H9 (cell line): ENCODE data around the gene PPP1CC. TPM values are rescaled to one million over a fixed set of nuclear protein-coding genes. Genes with fewer than 3 reads are reported as not detected.

Source experiments
- DNase-seq: peaks from one replicate; pipeline ENCODE4 v3.0.0-alpha.2; 2017
- H2AFZ ChIP-seq: one replicate; pipeline ENCODE4 v1.6.1; 2013; ENCODE audit warnings: mild to moderate bottlenecking, low read length, control low read depth, moderate library complexity
- H2AK5ac ChIP-seq: 2 replicates; pipeline ENCODE4 v1.6.1; 2013; ENCODE audit warnings: low read length, control low read depth, mixed read lengths; ENCODE audit not compliant: insufficient read length
- H2BK120ac ChIP-seq: one replicate; pipeline ENCODE4 v1.6.1; 2013; ENCODE audit warnings: low read depth, mild to moderate bottlenecking, low read length, control low read depth, inconsistent platforms; ENCODE audit not compliant: poor library complexity, severe bottlenecking
- H2BK12ac ChIP-seq: 2 replicates; pipeline ENCODE4 v1.6.1; 2013; ENCODE audit warnings: low read length, control low read depth, mixed read lengths, low read depth; ENCODE audit not compliant: insufficient read length
- H2BK15ac ChIP-seq: 2 replicates; pipeline ENCODE4 v1.6.1; 2013; ENCODE audit warnings: low read depth, low read length, control low read depth
- H2BK20ac ChIP-seq: one replicate; pipeline ENCODE4 v1.6.1; 2013; ENCODE audit warnings: low read depth, mild to moderate bottlenecking, low read length, control low read depth, inconsistent platforms; ENCODE audit not compliant: poor library complexity, severe bottlenecking
- H2BK5ac ChIP-seq: 2 replicates; pipeline ENCODE4 v1.6.1; 2013; ENCODE audit warnings: low read length, control low read depth, mixed read lengths; ENCODE audit not compliant: insufficient read length
- H3K14ac ChIP-seq: 2 replicates; pipeline ENCODE4 v1.6.1; 2013; ENCODE audit warnings: low read length, control low read depth; ENCODE audit not compliant: insufficient read depth
- H3K18ac ChIP-seq: 2 replicates; pipeline ENCODE4 v1.6.1; 2013; ENCODE audit warnings: low read depth, mild to moderate bottlenecking, mixed read lengths, low read length, control low read depth; ENCODE audit not compliant: insufficient read length
- H3K23ac ChIP-seq: 2 replicates; pipeline ENCODE4 v1.6.1; 2013; ENCODE audit warnings: low read length, control low read depth, mixed read lengths, low read depth; ENCODE audit not compliant: insufficient read length
- H3K23me2 ChIP-seq: 2 replicates; pipeline ENCODE4 v1.6.1; 2013; ENCODE audit warnings: low read depth, mild to moderate bottlenecking, mixed read lengths, low read length, control low read depth; ENCODE audit not compliant: insufficient read length, poor library complexity, severe bottlenecking
- H3K27ac ChIP-seq: 2 replicates; pipeline ENCODE4 v1.5.1; 2013; ENCODE audit warnings: low read length, control low read depth, mixed read lengths, low read depth; ENCODE audit not compliant: insufficient read length
- H3K27me3 ChIP-seq: 2 replicates; pipeline ENCODE4 v1.6.1; 2013; ENCODE audit warnings: low read length, control low read depth, inconsistent platforms; ENCODE audit not compliant: insufficient read depth
- H3K4ac ChIP-seq: 2 replicates; pipeline ENCODE4 v1.6.1; 2013; ENCODE audit warnings: low read depth, mild to moderate bottlenecking, control low read depth, inconsistent platforms, low read length, moderate library complexity
- H3K4me1 ChIP-seq: 2 replicates; pipeline ENCODE4 v1.6.1; 2013; ENCODE audit warnings: low read length, control low read depth, inconsistent platforms; ENCODE audit not compliant: insufficient read depth
- H3K4me2 ChIP-seq: 2 replicates; pipeline ENCODE4 v1.6.1; 2013; ENCODE audit warnings: low read length, control low read depth, mixed read lengths; ENCODE audit not compliant: insufficient read length, insufficient read depth
- H3K56ac ChIP-seq: 2 replicates; pipeline ENCODE4 v1.6.1; 2013; ENCODE audit warnings: low read depth, mild to moderate bottlenecking, mixed read lengths, low read length, control low read depth; ENCODE audit not compliant: insufficient read length
- H3K79me1 ChIP-seq: 2 replicates; pipeline ENCODE4 v1.6.1; 2013; ENCODE audit warnings: low read depth, mild to moderate bottlenecking, moderate library complexity, low read length, control low read depth, inconsistent platforms; ENCODE audit not compliant: insufficient read depth, poor library complexity, severe bottlenecking
- H3K79me2 ChIP-seq: 2 replicates; pipeline ENCODE4 v1.6.1; 2013; ENCODE audit warnings: low read length, control low read depth, inconsistent platforms; ENCODE audit not compliant: insufficient read depth
- H3K9ac ChIP-seq: 2 replicates; pipeline ENCODE4 v1.6.1; 2013; ENCODE audit warnings: low read length, control low read depth, mixed read lengths; ENCODE audit not compliant: insufficient read length; ENCODE audit errors: extremely low read depth
- H3K9me3 ChIP-seq: one replicate; pipeline ENCODE4 v1.6.1; 2013; ENCODE audit warnings: low read depth, low read length, inconsistent platforms; ENCODE audit not compliant: control insufficient read depth
- H3T11ph ChIP-seq: one replicate; pipeline ENCODE4 v1.6.1; 2013; ENCODE audit warnings: mild to moderate bottlenecking, low read length, control low read depth, inconsistent platforms
- H4K20me1 ChIP-seq: one replicate; pipeline ENCODE4 v1.6.1; 2013; ENCODE audit not compliant: control insufficient read depth, insufficient read length, insufficient read depth
- H4K5ac ChIP-seq: 2 replicates; pipeline ENCODE4 v1.6.1; 2013; ENCODE audit warnings: low read depth, mild to moderate bottlenecking, mixed read lengths, low read length, control low read depth; ENCODE audit not compliant: insufficient read length
- H4K8ac ChIP-seq: replicated peaks from 2 replicates; pipeline ENCODE4 v1.6.1; 2013; ENCODE audit warnings: low read length, control low read depth, mixed read lengths, low read depth; ENCODE audit not compliant: insufficient read length
- H4K91ac ChIP-seq: 2 replicates; pipeline ENCODE4 v1.6.1; 2013; ENCODE audit warnings: low read depth, mild to moderate bottlenecking, moderate library complexity, mixed read lengths, low read length, control low read depth; ENCODE audit not compliant: insufficient read length
- H3K27ac Mint-ChIP-seq, 3 experiments: 2 replicates in 2 of 3; 3 replicates in 1 of 3; pipeline ENCODE4 v1.8.0; 2020 to 2021; ENCODE audit warnings: mixed read lengths in 3 of 3, mild to moderate bottlenecking in 1 of 3, moderate library complexity in 1 of 3
- H3K27me3 Mint-ChIP-seq: 2 replicates; pipeline ENCODE4 v1.8.0; 2021; ENCODE audit warnings: low read depth, mild to moderate bottlenecking, moderate library complexity, mixed read lengths
- H3K36me3 Mint-ChIP-seq, 3 experiments: 2 replicates in 2 of 3; 3 replicates in 1 of 3; pipeline ENCODE4 v1.8.0; 2020 to 2021; ENCODE audit warnings: low read depth in 3 of 3, mixed read lengths in 3 of 3; ENCODE audit not compliant: insufficient read depth in 1 of 3
- H3K4me1 Mint-ChIP-seq, 2 experiments: 2 replicates each; pipeline ENCODE4 v1.8.0; 2020; ENCODE audit warnings: mixed read lengths in 2 of 2
- H3K4me3 Mint-ChIP-seq, 2 experiments: 2 replicates in 1 of 2; 3 replicates in 1 of 2; pipeline ENCODE4 v1.8.0; 2020 to 2021; ENCODE audit warnings: mild to moderate bottlenecking in 2 of 2, mixed read lengths in 2 of 2, moderate library complexity in 1 of 2
- H3K9me3 Mint-ChIP-seq, 2 experiments: 2 replicates in 1 of 2; 3 replicates in 1 of 2; pipeline ENCODE4 v1.8.0; 2020; ENCODE audit warnings: mild to moderate bottlenecking in 2 of 2, mixed read lengths in 2 of 2, moderate library complexity in 1 of 2
- CTCF ChIP-seq: fragments of 200-600 bp; sonication (generic); conservative IDR thresholded peaks from 3 replicates; pipeline ENCODE4 v1.8.0; 2021; ENCODE audit warnings: antibody characterized with exemption, mild to moderate bottlenecking
- WGBS: extraction: QIAGEN DNeasy Blood & Tissue Kit; methylation state at CpG from one replicate; pipeline ENCODE4 v1.1.7; 2013; ENCODE audit warnings: missing lambda C conversion rate, low lambda C conversion rate, mixed read lengths; ENCODE audit not compliant: insufficient read length; ENCODE audit errors: extremely low coverage; 5-methylcytosine and 5-hydroxymethylcytosine counted together
- total RNA-seq: library from RNA; stranded (reverse); gene quantifications from 2 replicates; pipeline ENCODE4 v1.2.1, GENCODE V29; 2021

PPP1CC gene
- total RNA-seq, 1 experiment from 2014 or later, result 286 TPM

- no peak overlapping the region for H3K18ac ChIP-seq
- DNase-seq, result no peak
- no peak for TF ChIP-seq CTCF
- no peak overlapping the region for H3K23ac ChIP-seq
- no peak overlapping the region for H2BK5ac ChIP-seq
- Mint-ChIP-seq H3K27me3 (no peaks in the 10 kb centered on the region), H3K36me3 (peaks cover 45 to 70% (median 66%) of the 10 kb centered on the region in 3 experiments), H3K27ac (peak overlapping the region in 1 of 3 experiments; percentile 43; a peak in 1 of 7 replicates), H3K4me1 (peaks cover 19 to 28% of the 10 kb centered on the region in 2 experiments), H3K9me3 (no peaks in the 10 kb centered on the region), H3K4me3 (no peak overlapping the region)
- no peak overlapping the region for H4K5ac ChIP-seq
- H2AFZ ChIP-seq, result no peak overlapping the region
- H3K4me1 ChIP-seq, result no peaks in the 10 kb centered on the region
- no CpG with 5 or more reads among the region's 5 CpGs for WGBS
- H2BK20ac ChIP-seq, result no peak overlapping the region
- no peak overlapping the region for H2BK120ac ChIP-seq
- no peak overlapping the region for H3K14ac ChIP-seq
- H3K9me3 ChIP-seq, result no peaks in the 10 kb centered on the region
- H3K4me2 ChIP-seq, result no peak overlapping the region
- H4K91ac ChIP-seq, result no peak overlapping the region
- peaks cover 3% of the 10 kb centered on the region for H3K23me2 ChIP-seq
- H2BK15ac ChIP-seq, result no peak overlapping the region
- no peak overlapping the region for H3K56ac ChIP-seq
- H2AK5ac ChIP-seq, result no peak overlapping the region
- H3K27me3 ChIP-seq, result no peaks in the 10 kb centered on the region
- no peak overlapping the region for H3K9ac ChIP-seq
- H3T11ph ChIP-seq, result no peak overlapping the region
- H3K79me2 ChIP-seq, result peaks cover 60% of the 10 kb centered on the region
- H4K8ac ChIP-seq, result no peak overlapping the region
- no peak overlapping the region for H3K4ac ChIP-seq
- H3K79me1 ChIP-seq, result peaks cover 5% of the 10 kb centered on the region
- H3K27ac ChIP-seq, result no peak overlapping the region
- H4K20me1 ChIP-seq, result no peaks in the 10 kb centered on the region
- no peak overlapping the region for H2BK12ac ChIP-seq
These were observed 9.5 kb downstream of the PPP1CC start for GRCh38 chr12:110733089-110733715.
